Measurements from ENCODE around the gene WNT3. TPM values are rescaled to one million over a fixed set of nuclear protein-coding genes. Genes with fewer than 3 reads are reported as not detected.
"Not testable (repeated sequence)": the region's sequence is repeated elsewhere in the genome, so short reads cannot be mapped to it uniquely, and the experiment has no call there.

Gene WNT3
- total RNA-seq, 1 donor from 2014 or later: 1.1 TPM

DNA sequence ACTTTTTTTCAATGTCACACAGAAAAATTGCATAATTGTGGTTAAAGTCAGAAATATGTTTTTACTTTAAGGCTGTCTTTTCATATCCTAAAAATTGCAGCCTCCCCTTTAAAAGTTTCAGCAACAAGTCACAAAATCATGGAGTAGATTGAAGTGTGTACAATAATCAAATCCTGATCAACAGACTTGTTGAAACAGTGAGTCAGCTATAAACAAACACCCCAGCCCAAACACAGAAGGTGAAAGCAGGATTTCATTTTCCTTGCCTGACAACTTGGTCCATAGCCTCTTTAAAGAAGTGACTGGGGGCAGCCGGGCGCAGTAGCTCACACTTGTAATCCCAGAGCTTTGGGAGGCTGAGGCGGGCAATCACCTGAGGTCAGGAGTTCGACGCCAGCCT, 59.9 kb downstream of the WNT3 start:
- no peak for DNase-seq (ENCODE audit: low spot score)
- Histone ChIP-seq H3K9me3 (ENCODE audit: low read depth) (no peaks in the 10 kb centered on the region), H2AFZ (replicated peaks) (no peak overlapping the region), H4K20me1 (ENCODE audit: low read depth) (no peaks in the 10 kb centered on the region), H3K79me2 (ENCODE audit: low read depth) (no peaks in the 10 kb centered on the region), H3K36me3 (no peaks in the 10 kb centered on the region), H3K4me3 (no peak overlapping the region), H3K27ac (no peak overlapping the region), H3F3A (ENCODE audit: low read depth) (no peaks in the 10 kb centered on the region), H3K4me1 (no peaks in the 10 kb centered on the region), H3K4me2 (no peak overlapping the region), H3K9ac (no peak overlapping the region), H3K27me3 (no peaks in the 10 kb centered on the region)
- Mint-ChIP-seq H3K9me3 (no peaks in the 10 kb centered on the region), H3K27ac (no peak overlapping the region), H3K27me3 (ENCODE audit: insufficient read depth, low read depth) (peaks cover 12% of the 10 kb centered on the region), H3K4me3 (no peak overlapping the region), H3K36me3 (peaks cover 46% of the 10 kb centered on the region), H3K4me1 (peaks cover 37% of the 10 kb centered on the region)
- TF ChIP-seq, protein P1, sequence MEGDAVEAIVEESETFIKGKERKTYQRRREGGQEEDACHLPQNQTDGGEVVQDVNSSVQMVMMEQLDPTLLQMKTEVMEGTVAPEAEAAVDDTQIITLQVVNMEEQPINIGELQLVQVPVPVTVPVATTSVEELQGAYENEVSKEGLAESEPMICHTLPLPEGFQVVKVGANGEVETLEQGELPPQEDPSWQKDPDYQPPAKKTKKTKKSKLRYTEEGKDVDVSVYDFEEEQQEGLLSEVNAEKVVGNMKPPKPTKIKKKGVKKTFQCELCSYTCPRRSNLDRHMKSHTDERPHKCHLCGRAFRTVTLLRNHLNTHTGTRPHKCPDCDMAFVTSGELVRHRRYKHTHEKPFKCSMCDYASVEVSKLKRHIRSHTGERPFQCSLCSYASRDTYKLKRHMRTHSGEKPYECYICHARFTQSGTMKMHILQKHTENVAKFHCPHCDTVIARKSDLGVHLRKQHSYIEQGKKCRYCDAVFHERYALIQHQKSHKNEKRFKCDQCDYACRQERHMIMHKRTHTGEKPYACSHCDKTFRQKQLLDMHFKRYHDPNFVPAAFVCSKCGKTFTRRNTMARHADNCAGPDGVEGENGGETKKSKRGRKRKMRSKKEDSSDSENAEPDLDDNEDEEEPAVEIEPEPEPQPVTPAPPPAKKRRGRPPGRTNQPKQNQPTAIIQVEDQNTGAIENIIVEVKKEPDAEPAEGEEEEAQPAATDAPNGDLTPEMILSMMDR (IDR thresholded peaks at IDR 0.05): no peak
- TF ChIP-seq EZH2phosphoT487 (IDR thresholded peaks at IDR 0.05) (no peak), EZH2 (IDR thresholded peaks at IDR 0.05) (no peak)

DNA sequence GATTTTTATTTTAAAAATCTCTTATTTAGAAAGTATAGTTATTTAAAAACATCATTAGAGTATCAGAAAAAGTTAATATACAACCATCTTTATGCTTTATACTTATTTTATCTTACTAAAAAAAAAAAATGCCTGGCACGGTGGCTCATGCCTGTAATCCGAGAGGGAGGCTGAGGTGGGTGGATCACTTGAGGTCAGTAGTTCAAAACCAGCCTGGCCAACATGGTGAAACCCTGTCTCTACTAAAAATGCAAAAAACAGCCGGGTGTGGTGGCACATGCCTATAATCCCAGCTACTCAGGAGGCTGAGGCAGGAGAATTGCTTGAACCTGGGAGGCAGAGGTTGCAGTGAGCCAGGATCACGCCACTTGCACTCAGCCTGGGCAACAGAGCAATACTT, 60.9 kb downstream of the WNT3 start:
- not testable (repeated sequence) for H3K9me3 Mint-ChIP-seq; H3K27ac Mint-ChIP-seq; H4K20me1 ChIP-seq (ENCODE audit: low read depth); DNase-seq (ENCODE audit: low spot score); H3K9ac ChIP-seq; H3K36me3 ChIP-seq; H3K27me3 ChIP-seq; H3K4me2 ChIP-seq; H3K4me3 Mint-ChIP-seq; H2AFZ ChIP-seq (replicated peaks); H3K27me3 Mint-ChIP-seq (ENCODE audit: insufficient read depth, low read depth); H3K79me2 ChIP-seq (ENCODE audit: low read depth); H3K4me1 ChIP-seq; H3F3A ChIP-seq (ENCODE audit: low read depth); H3K9me3 ChIP-seq (ENCODE audit: low read depth); H3K4me3 ChIP-seq; H3K27ac ChIP-seq
- peaks cover 40% of the 10 kb centered on the region for H3K36me3 Mint-ChIP-seq
- peaks cover 34% of the 10 kb centered on the region for H3K4me1 Mint-ChIP-seq

DNA sequence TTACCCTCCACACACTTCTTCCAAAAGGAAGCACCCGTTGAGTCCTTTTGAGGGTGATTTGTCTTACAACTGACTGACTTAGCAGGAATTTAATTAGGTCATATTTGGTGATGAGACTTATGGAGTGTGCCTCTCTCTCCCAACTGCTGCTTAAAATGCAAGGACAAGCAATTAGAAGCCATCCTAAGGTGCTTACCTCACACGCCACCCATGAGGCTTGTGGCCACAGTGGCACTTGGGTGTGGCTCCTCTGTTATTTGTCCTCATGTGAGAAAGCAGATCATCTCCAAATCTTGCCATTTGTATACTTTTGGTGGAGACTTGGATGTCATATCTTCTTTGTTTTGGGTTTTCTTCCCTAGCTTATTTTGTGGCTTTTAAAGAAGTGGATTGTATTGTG, 61.6 kb downstream of the WNT3 start:
- H3K9ac ChIP-seq: no peak overlapping the region
- H3K36me3 Mint-ChIP-seq: peaks cover 44% of the 10 kb centered on the region
- H3K9me3 Mint-ChIP-seq: no peaks in the 10 kb centered on the region
- no peak overlapping the region for H3K4me3 ChIP-seq
- H3K27me3 ChIP-seq: no peaks in the 10 kb centered on the region
- TF ChIP-seq EZH2phosphoT487 (IDR thresholded peaks at IDR 0.05): no peak
- TF ChIP-seq, protein P1 (IDR thresholded peaks at IDR 0.05): no peak
- TF ChIP-seq EZH2 (IDR thresholded peaks at IDR 0.05): no peak
- H3K79me2 ChIP-seq (ENCODE audit: low read depth): no peaks in the 10 kb centered on the region
- H3K27ac ChIP-seq: no peak overlapping the region
- peaks cover 9% of the 10 kb centered on the region for H3K27me3 Mint-ChIP-seq (ENCODE audit: insufficient read depth, low read depth)
- DNase-seq (ENCODE audit: low spot score): no peak
- no peak overlapping the region for H3K27ac Mint-ChIP-seq
- peaks cover 32% of the 10 kb centered on the region for H3K4me1 Mint-ChIP-seq
- no peaks in the 10 kb centered on the region for H3K9me3 ChIP-seq (ENCODE audit: low read depth)
- no peak overlapping the region for H2AFZ ChIP-seq (replicated peaks)
- H3K4me3 Mint-ChIP-seq: no peak overlapping the region
- H3K4me1 ChIP-seq: no peaks in the 10 kb centered on the region
- H4K20me1 ChIP-seq (ENCODE audit: low read depth): no peaks in the 10 kb centered on the region
- no peaks in the 10 kb centered on the region for H3K36me3 ChIP-seq
- H3F3A ChIP-seq (ENCODE audit: low read depth): no peaks in the 10 kb centered on the region
- no peak overlapping the region for H3K4me2 ChIP-seq

DNA sequence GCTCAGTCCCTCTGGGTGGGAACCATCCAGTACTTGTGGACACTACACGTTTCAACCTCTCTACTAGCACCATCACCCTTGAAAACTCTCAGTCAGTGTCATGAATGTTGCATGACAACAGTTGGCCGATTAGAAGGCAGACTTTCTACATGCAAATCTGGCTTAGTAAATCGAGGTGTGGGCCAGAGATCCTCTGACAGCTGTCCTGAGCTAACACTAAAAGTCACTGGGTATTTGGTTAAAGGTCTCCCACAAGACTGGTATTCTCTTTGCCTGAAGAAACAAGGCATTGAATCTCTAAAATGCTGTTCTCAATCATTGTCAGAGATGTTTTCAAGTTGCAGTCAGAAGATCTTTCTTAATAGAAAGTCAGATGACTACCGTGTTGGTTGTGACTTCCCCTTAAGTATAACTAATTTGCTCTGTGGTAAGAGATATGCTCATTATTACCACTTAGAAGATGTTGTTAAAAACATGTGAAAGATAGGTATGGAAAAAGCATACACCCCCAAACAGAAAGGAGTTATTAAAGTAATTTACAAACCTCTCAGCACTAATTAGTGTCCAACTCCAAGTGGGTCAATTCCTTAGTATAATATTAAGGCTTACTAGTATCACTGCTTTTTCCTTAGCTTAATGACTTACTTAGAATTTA, 62.3 kb downstream of the WNT3 start:
- no peak overlapping the region for H3K9ac ChIP-seq
- Mint-ChIP-seq H3K27me3 (ENCODE audit: insufficient read depth, low read depth) (peaks cover 9% of the 10 kb centered on the region), H3K27ac (no peak overlapping the region), H3K4me3 (peak overlapping the region; percentile 7), H3K9me3 (no peaks in the 10 kb centered on the region), H3K36me3 (peaks cover 47% of the 10 kb centered on the region), H3K4me1 (peaks cover 28% of the 10 kb centered on the region)
- H3K27me3 ChIP-seq: no peaks in the 10 kb centered on the region
- H3K27ac ChIP-seq: no peak overlapping the region
- no peaks in the 10 kb centered on the region for H3K79me2 ChIP-seq (ENCODE audit: low read depth)
- no peaks in the 10 kb centered on the region for H3F3A ChIP-seq (ENCODE audit: low read depth)
- H2AFZ ChIP-seq (replicated peaks): no peak overlapping the region
- no peak overlapping the region for H3K4me2 ChIP-seq
- DNase-seq (ENCODE audit: low spot score): no peak
- H3K4me3 ChIP-seq: no peak overlapping the region
- no peaks in the 10 kb centered on the region for H3K4me1 ChIP-seq
- no peaks in the 10 kb centered on the region for H4K20me1 ChIP-seq (ENCODE audit: low read depth)
- TF ChIP-seq EZH2 (IDR thresholded peaks at IDR 0.05) (no peak), EZH2phosphoT487 (IDR thresholded peaks at IDR 0.05) (no peak)
- TF ChIP-seq, protein P1 (IDR thresholded peaks at IDR 0.05): no peak
- H3K36me3 ChIP-seq: no peaks in the 10 kb centered on the region
- no peaks in the 10 kb centered on the region for H3K9me3 ChIP-seq (ENCODE audit: low read depth)

All from neural progenitor cell (in vitro differentiated cells).